B cell (primary cell): ENCODE results near the gene AGAP1. TPM values are rescaled to one million over a fixed set of nuclear protein-coding genes. Genes with fewer than 3 reads are reported as not detected.

Experiments
- ATAC-seq: fragments of 200-7000 bp; cut with Tn5 transposase; one replicate; pipeline ENCODE4 v1.10.0; 2021; ENCODE audit warnings: low read depth, mild to moderate bottlenecking, moderate number of reproducible peaks, moderate library complexity
- CTCF ChIA-PET: fragments of 350-600 bp; sonication (Branson Sonifier 250); formaldehyde crosslinking; loops from one replicate; lab custom pipeline; 2021; ENCODE audit warnings: antibody characterized with exemption, inconsistent platforms; lab: Charles Lee
- POLR2A ChIA-PET: fragments of 350-600 bp; sonication (Branson Sonifier 250); formaldehyde crosslinking; loops from one replicate; lab custom pipeline; 2021; ENCODE audit warnings: antibody characterized with exemption; lab: Charles Lee
- DNase-seq: peaks from one replicate; pipeline ENCODE4 v3.0.0; 2013
- H2AFZ ChIP-seq: 2 replicates; pipeline ENCODE4 v1.6.1; 2012; ENCODE audit warnings: mild to moderate bottlenecking, low read depth, low read length; ENCODE audit not compliant: insufficient read depth, poor library complexity, severe bottlenecking
- H3K27ac ChIP-seq, 2 donors: 1 replicate in 1 of 2; 2 replicates in 1 of 2; pipeline ENCODE4 v1.5.1; 2012 to 2013; ENCODE audit warnings: low read length in 2 of 2, mild to moderate bottlenecking in 2 of 2, moderate library complexity in 1 of 2
- H3K27me3 ChIP-seq, 4 experiments: fragments of 200-600 bp in 1 of 4; sonication (generic) in 1 of 4; replicated peaks in 1 of 4; 1 replicate in 2 of 4; 2 replicates in 2 of 4; pipeline versions ENCODE4 v1.6.1 to v1.7.0; 2013 to 2016; ENCODE audit warnings: low read length in 3 of 4, mild to moderate bottlenecking in 2 of 4, mixed read lengths in 1 of 4, moderate library complexity in 1 of 4; ENCODE audit not compliant: insufficient read depth in 4 of 4, control insufficient read depth in 3 of 4; ENCODE audit errors: control extremely low read depth in 1 of 4
- H3K36me3 ChIP-seq, 2 experiments: replicated peaks in 1 of 2; 1 replicate in 1 of 2; 2 replicates in 1 of 2; pipeline versions ENCODE4 v1.6.1 to v1.7.1; 2013; ENCODE audit warnings: low read length in 1 of 2; ENCODE audit not compliant: insufficient read depth in 2 of 2, control insufficient read depth in 1 of 2; ENCODE audit errors: control extremely low read depth in 1 of 2, extremely low read depth in 1 of 2
- H3K4me1 ChIP-seq, 2 donors: fragments of 200-600 bp in 1 of 2; sonication (generic) in 1 of 2; 1 replicate in 1 of 2; 2 replicates in 1 of 2; pipeline versions ENCODE4 v1.5.1 to v1.6.1; 2013 to 2017; ENCODE audit warnings: low read length in 2 of 2; ENCODE audit not compliant: control insufficient read depth in 2 of 2, insufficient read depth in 2 of 2
- H3K4me2 ChIP-seq: replicated peaks from 2 replicates; pipeline ENCODE3; 2012; ENCODE audit warnings: mild to moderate bottlenecking, low read depth, low read length; ENCODE audit not compliant: poor library complexity, severe bottlenecking
- H3K4me3 ChIP-seq, 5 experiments: fragments of 200-600 bp in 1 of 5; sonication (generic) in 1 of 5; 1 replicate in 3 of 5; 2 replicates in 2 of 5; pipeline versions ENCODE4 v1.5.1 to v1.7.0; 2011 to 2016; ENCODE audit warnings: low read length in 4 of 5, mild to moderate bottlenecking in 4 of 5, low read depth in 2 of 5, control low read depth in 1 of 5, moderate library complexity in 1 of 5; ENCODE audit not compliant: insufficient read depth in 1 of 5; ENCODE audit errors: control extremely low read depth in 1 of 5, extremely low read depth in 1 of 5
- H3K79me2 ChIP-seq: fragments of 200-600 bp; sonication (generic); one replicate; pipeline ENCODE4 v1.6.0; 2016; ENCODE audit warnings: low read length; ENCODE audit not compliant: control insufficient read depth, insufficient read depth
- H3K9ac ChIP-seq: fragments of 200-600 bp; sonication (generic); 2 replicates; pipeline ENCODE4 v1.6.1; 2017; ENCODE audit warnings: mild to moderate bottlenecking, low read length, moderate library complexity
- H3K9me3 ChIP-seq, 3 donors: one replicate each; pipeline versions ENCODE4 v1.6.1 to v1.7.1; 2013; ENCODE audit warnings: low read length in 2 of 3; ENCODE audit not compliant: control insufficient read depth in 2 of 3, insufficient read depth in 1 of 3; ENCODE audit errors: control extremely low read depth in 1 of 3
- H4K20me1 ChIP-seq: 2 replicates; pipeline ENCODE4 v1.6.0; 2012; ENCODE audit warnings: mild to moderate bottlenecking, low read length; ENCODE audit not compliant: insufficient read depth, control insufficient read depth, poor library complexity, severe bottlenecking
- H3K27ac Mint-ChIP-seq: one replicate; pipeline ENCODE4 v1.8.0; 2021; ENCODE audit warnings: mixed read lengths
- H3K27me3 Mint-ChIP-seq: one replicate; pipeline ENCODE4 v1.8.0; 2021; ENCODE audit warnings: mixed read lengths
- H3K4me1 Mint-ChIP-seq: one replicate; pipeline ENCODE4 v1.8.0; 2021; ENCODE audit warnings: mixed read lengths
- H3K4me3 Mint-ChIP-seq: one replicate; pipeline ENCODE4 v1.8.0; 2021; ENCODE audit warnings: mixed read lengths
- H3K9me3 Mint-ChIP-seq: one replicate; pipeline ENCODE4 v1.8.0; 2022; ENCODE audit warnings: mixed read lengths; ENCODE audit not compliant: insufficient read depth
- CTCF ChIP-seq: fragments of 200-600 bp; IDR thresholded peaks from one replicate; pipeline ENCODE4 v1.8.0; 2022; ENCODE audit warnings: antibody characterized with exemption, mild to moderate bottlenecking
- EZH2 ChIP-seq: IDR thresholded peaks from 2 replicates; pipeline ENCODE4 v1.6.1; 2012; ENCODE audit warnings: borderline replicate concordance, low read depth, mild to moderate bottlenecking, moderate library complexity, low read length; ENCODE audit not compliant: insufficient read depth, poor library complexity, severe bottlenecking
- WGBS: methylation state at CpG from one replicate; pipeline ENCODE4 v1.1.5; 2013; ENCODE audit warnings: missing lambda C conversion rate; ENCODE audit not compliant: insufficient coverage; 5-methylcytosine and 5-hydroxymethylcytosine counted together
- intact Hi-C: fragments of 100-400 bp; cut with micrococcal nuclease; formaldehyde crosslinking; loops from one replicate; pipeline ENCODE4 v1.10.0; 2022
- polyA plus RNA-seq: library from polyadenylated mRNA; depleted of rRNA; stranded (reverse); fragments of >200 nt; gene quantifications from 2 replicates; pipeline ENCODE4 v1.2.3, GENCODE V29; 2012
- total RNA-seq, 2 donors: library from RNA; stranded (reverse); fragments of 120-200 nt in 1 of 2; gene quantifications; 1 replicate in 1 of 2; 2 replicates in 1 of 2; pipeline versions ENCODE4 v1.2.3 to v1.2.4, GENCODE V29; 2013 to 2022

The AGAP1 gene
- total and polyA plus RNA-seq, 2 donors (not counting 1 experiment from before 2014, with no cell fraction given) = 0.01 TPM; not detected in 1

GRCh38 chr2:235479604-235480003, 14.2 kb upstream of the AGAP1 start:
- Histone ChIP-seq H3K4me3 (no peak overlapping the region), H3K79me2 (no peaks in the 10 kb centered on the region), H3K27ac (no peak overlapping the region), H3K4me1 (no peaks in the 10 kb centered on the region), H3K4me2 (no peak overlapping the region), H2AFZ (no peak overlapping the region), H3K9ac (no peak overlapping the region), H3K36me3 (no peaks in the 10 kb centered on the region), H3K27me3 (peaks cover 0 to 4% (median 0%) of the 10 kb centered on the region in 4 experiments), H4K20me1 (no peaks in the 10 kb centered on the region), H3K9me3 (peaks cover 1 to 4% (median 4%) of the 10 kb centered on the region in 3 donors)
- H3K27me3 Mint-ChIP-seq = peaks cover 10% of the 10 kb centered on the region
- CTCF ChIA-PET = no interaction called here
- no peak for DNase-seq
- intact Hi-C loops = no loop called here
- H3K4me1 Mint-ChIP-seq = no peaks in the 10 kb centered on the region
- no peak for ATAC-seq
- no peak overlapping the region for H3K27ac Mint-ChIP-seq
- POLR2A ChIA-PET = no interaction called here
- no peak for TF ChIP-seq EZH2
- no peak for TF ChIP-seq CTCF
- 86% methylated on average over 1 of the region's 11 CpGs for WGBS
- H3K4me3 Mint-ChIP-seq = no peak overlapping the region
- peaks cover 2% of the 10 kb centered on the region for H3K9me3 Mint-ChIP-seq

- ATAC-seq = no peak
- no peaks in the 10 kb centered on the region for H4K20me1 ChIP-seq
- H3K9me3 Mint-ChIP-seq = peaks cover 2% of the 10 kb centered on the region
These were observed 13.2 kb upstream of the AGAP1 start for GRCh38 chr2:235480614-235481013.

More at GRCh38 chr2:235480614-235481013, 13.2 kb upstream of the AGAP1 start:
- POLR2A ChIA-PET = no interaction called here
- no peak overlapping the region for H3K9ac ChIP-seq
- H3K27ac Mint-ChIP-seq = no peak overlapping the region
- H3K27ac ChIP-seq = no peak overlapping the region
- WGBS = no CpG with 5 or more reads among the region's 4 CpGs
- H3K4me3 ChIP-seq = no peak overlapping the region
- CTCF ChIA-PET = no interaction called here
- no peak for DNase-seq
- TF ChIP-seq CTCF (no peak), EZH2 (no peak)
- H3K27me3 ChIP-seq = peaks cover 0 to 7% (median 2%) of the 10 kb centered on the region in 4 experiments
- H3K27me3 Mint-ChIP-seq = peaks cover 10% of the 10 kb centered on the region
- H3K36me3 ChIP-seq = no peaks in the 10 kb centered on the region
- no peak overlapping the region for H3K4me2 ChIP-seq
- no peak overlapping the region for H3K4me3 Mint-ChIP-seq
- H3K79me2 ChIP-seq = no peaks in the 10 kb centered on the region
- peaks cover 0 to 4% (median 1%) of the 10 kb centered on the region in 3 donors for H3K9me3 ChIP-seq
- intact Hi-C loops = no loop called here
- H3K4me1 ChIP-seq = no peaks in the 10 kb centered on the region
- H3K4me1 Mint-ChIP-seq = no peaks in the 10 kb centered on the region
- H2AFZ ChIP-seq = no peak overlapping the region
